Body of pancreas (tissue), 4 donors: ENCODE data around the gene TMCO6. TPM values are rescaled to one million over a fixed set of nuclear protein-coding genes. Genes with fewer than 3 reads are reported as not detected.
"Not testable (repeated sequence)": the region's sequence is repeated elsewhere in the genome, so short reads cannot be mapped to it uniquely, and the experiment has no call there.

Source experiments
- ATAC-seq: fragments of 150-250 bp; one replicate; pipeline ENCODE4 v1.9.1; 2016
- DNase-seq, 4 donors: peaks; one replicate each; pipeline ENCODE4 v3.0.0-alpha.2; 2019
- H3K27ac ChIP-seq, 4 donors: fragments of 200-600 bp; sonication (generic); 1 replicate in 3 of 4; 2 replicates in 1 of 4; pipeline versions ENCODE4 v1.5.1 to v1.6.1; 2016 to 2019; ENCODE audit warnings: mild to moderate bottlenecking in 1 of 4, mixed read lengths in 1 of 4, moderate library complexity in 1 of 4
- H3K27me3 ChIP-seq, 2 donors: fragments of 200-600 bp; sonication (generic); one replicate each; pipeline ENCODE4 v1.6.0; 2016; ENCODE audit warnings: mild to moderate bottlenecking in 1 of 2
- H3K36me3 ChIP-seq, 2 donors: fragments of 200-600 bp; sonication (generic); replicated peaks in 1 of 2; 2 replicates each; pipeline ENCODE4 v1.5.1; 2016; ENCODE audit warnings: low read depth in 2 of 2; ENCODE audit not compliant: insufficient read depth in 1 of 2
- H3K4me1 ChIP-seq: fragments of 200-600 bp; sonication (generic); one replicate; pipeline ENCODE4 v1.6.0; 2016
- H3K4me3 ChIP-seq, 2 donors: fragments of 200-600 bp; sonication (generic); 1 replicate in 1 of 2; 2 replicates in 1 of 2; pipeline ENCODE4 v1.5.1; 2016 to 2019
- H3K9me3 ChIP-seq, 3 donors: fragments of 200-600 bp; sonication (generic); 1 replicate in 2 of 3; 2 replicates in 1 of 3; pipeline ENCODE4 v1.5.1; 2016
- CTCF ChIP-seq, 7 experiments: fragments of 450-650 bp in 4 of 7; fragments of 200-600 bp in 3 of 7; sonication (generic) in 3 of 7; IDR thresholded peaks; one replicate each; pipeline ENCODE4 v1.5.1; 2016 to 2019; ENCODE audit warnings: antibody characterized with exemption in 7 of 7
- POLR2A ChIP-seq, 3 donors: fragments of 450-650 bp; IDR thresholded peaks; one replicate each; pipeline ENCODE4 v1.6.1; 2016; ENCODE audit warnings: antibody characterized with exemption in 3 of 3, mild to moderate bottlenecking in 2 of 3
- WGBS, 2 donors: methylation state at CpG; one replicate each; pipeline ENCODE4 v1.1.5; 2017; 5-methylcytosine and 5-hydroxymethylcytosine counted together
- intact Hi-C: fragments of 100-400 bp; cut with DNase I; formaldehyde crosslinking; loops from one replicate; pipeline ENCODE4 v1.15.1; 2023
- total RNA-seq, 2 donors: library from RNA; depleted of rRNA; stranded (reverse); fragments of >200 nt; gene quantifications; one replicate each; pipeline ENCODE4 v1.1.0, GENCODE V29; 2016

Gene TMCO6
- total RNA-seq, 2 donors from 2014 or later: 14.5 to 58.7 TPM

GRCh38 chr5:140595538-140596300, 43.5 kb upstream of the TMCO6 start:
- WGBS, 2 donors: 53 to 61% methylated on average over 5 of the region's 5 CpGs
- Histone ChIP-seq H3K4me1 (peaks cover 27% of the 10 kb centered on the region), H3K27me3 (no peaks in the 10 kb centered on the region), H3K9me3 (no peaks in the 10 kb centered on the region), H3K36me3 (no peaks in the 10 kb centered on the region), H3K4me3 (no peak overlapping the region), H3K27ac (peak overlapping the region in 2 of 4 donors; percentile 56 to 74)
- TF ChIP-seq CTCF (IDR thresholded peaks at IDR 0.05) (no peak), POLR2A (IDR thresholded peaks at IDR 0.05) (peak in 1 of 3 donors; percentile 16)
- ATAC-seq (peak; percentile 40), DNase-seq (peak in 2 of 4 donors; percentile 31 to 72)
- intact Hi-C loops: no loop called here

GRCh38 chr5:140596321-140596741, 42.9 kb upstream of the TMCO6 start:
- H3K4me3 ChIP-seq: no peak overlapping the region
- H3K27ac ChIP-seq: peak overlapping the region in 3 of 4 donors; percentile 3 to 74 (median 56)
- peaks cover 27% of the 10 kb centered on the region for H3K4me1 ChIP-seq
- no peaks in the 10 kb centered on the region for H3K36me3 ChIP-seq
- H3K9me3 ChIP-seq: no peaks in the 10 kb centered on the region
- DNase-seq (peak; percentile 10 to 66 (median 41)), ATAC-seq (peak; percentile 88)
- intact Hi-C loops: no loop called here
- no peaks in the 10 kb centered on the region for H3K27me3 ChIP-seq
- TF ChIP-seq CTCF (IDR thresholded peaks at IDR 0.05) (no peak), POLR2A (IDR thresholded peaks at IDR 0.05) (peak in 1 of 3 donors; percentile 32)
- 0 to 10% methylated on average over 1 of the region's 1 CpG for WGBS, 2 donors

- no peak for ATAC-seq
- WGBS, 2 donors: 58 to 60% methylated on average over 2 of the region's 2 CpGs
- Histone ChIP-seq H3K4me3 (no peak overlapping the region), H3K36me3 (no peaks in the 10 kb centered on the region), H3K27me3 (no peaks in the 10 kb centered on the region), H3K27ac (no peak overlapping the region), H3K9me3 (no peaks in the 10 kb centered on the region), H3K4me1 (peaks cover 27% of the 10 kb centered on the region)
- TF ChIP-seq POLR2A (IDR thresholded peaks at IDR 0.05) (no peak), CTCF (IDR thresholded peaks at IDR 0.05) (no peak)
- intact Hi-C loops: no loop called here
- no peak for DNase-seq
These were observed 40.4 kb upstream of the TMCO6 start for GRCh38 chr5:140598836-140599235.

GRCh38 chr5:140600096-140600495, 39.2 kb upstream of the TMCO6 start:
- Histone ChIP-seq H3K4me1 (peaks cover 22% of the 10 kb centered on the region), H3K9me3 (no peaks in the 10 kb centered on the region), H3K36me3 (no peaks in the 10 kb centered on the region), H3K4me3 (no peak overlapping the region), H3K27me3 (no peaks in the 10 kb centered on the region), H3K27ac (no peak overlapping the region)
- DNase-seq (no peak), ATAC-seq (no peak)
- TF ChIP-seq POLR2A (IDR thresholded peaks at IDR 0.05): no peak
- no peak for TF ChIP-seq CTCF (IDR thresholded peaks at IDR 0.05)
- intact Hi-C loops: no loop called here

GRCh38 chr5:140602147-140602546, 37.1 kb upstream of the TMCO6 start:
- H3K27ac ChIP-seq: peak overlapping the region in 1 of 4 donors; percentile 78
- TF ChIP-seq POLR2A (IDR thresholded peaks at IDR 0.05) (no peak), CTCF (IDR thresholded peaks at IDR 0.05) (no peak)

DNA sequence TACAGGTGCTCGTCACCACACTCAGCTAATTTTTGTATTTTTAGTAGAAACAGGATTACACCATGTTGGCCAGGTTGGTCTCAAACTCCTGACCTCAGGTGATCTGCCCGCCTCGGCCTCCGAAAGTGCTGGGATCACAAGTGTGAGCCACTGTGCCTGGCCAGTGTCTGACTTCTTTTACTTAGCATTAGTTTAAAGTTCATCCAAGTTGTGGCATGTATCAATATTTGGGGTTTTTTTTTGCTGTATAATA, 35.9 kb upstream of the TMCO6 start:
- intact Hi-C loops, ATAC-seq, H3K36me3 ChIP-seq, H3K9me3 ChIP-seq, H3K27me3 ChIP-seq, H3K4me1 ChIP-seq, H3K4me3 ChIP-seq, DNase-seq: not testable (repeated sequence)
- H3K27ac ChIP-seq: peak overlapping the region in 1 of 4 donors; percentile 39
- WGBS, 2 donors: 83 to 93% methylated on average over 4 of the region's 4 CpGs

More at GRCh38 chr5:140602147-140602546, 37.1 kb upstream of the TMCO6 start:
- WGBS, 2 donors: 69 to 76% methylated on average over 4 of the region's 4 CpGs
- H3K4me3 ChIP-seq: no peak overlapping the region
- no peaks in the 10 kb centered on the region for H3K36me3 ChIP-seq
- H3K4me1 ChIP-seq: peaks cover 4% of the 10 kb centered on the region
- no peaks in the 10 kb centered on the region for H3K27me3 ChIP-seq
- DNase-seq: no peak
- no peak for ATAC-seq
- H3K9me3 ChIP-seq: no peaks in the 10 kb centered on the region
- intact Hi-C loops: no loop called here
